Measurements from ENCODE around the gene CCDC198. TPM values are rescaled to one million over a fixed set of nuclear protein-coding genes. Genes with fewer than 3 reads are reported as not detected.

The CCDC198 gene
- total RNA-seq, 1 donor from 2014 or later = 5.8 TPM

- FAIRE-seq (no peak), DNase-seq (ENCODE audit: low read depth) (peak; percentile 88)
- Histone ChIP-seq H3K27me3 (ENCODE audit: insufficient read depth, low read length) (no peaks in the 10 kb centered on the region), H3K79me2 (ENCODE audit: insufficient read depth, low read length) (no peaks in the 10 kb centered on the region), H3K36me3 (ENCODE audit: insufficient read depth, low read length) (no peaks in the 10 kb centered on the region), H3K4me1 (ENCODE audit: insufficient read depth, low read length) (peaks cover 10% of the 10 kb centered on the region), H3K9ac (ENCODE audit: low read length) (peak overlapping the region; percentile 7), H2AFZ (ENCODE audit: low read depth, low read length) (no peak overlapping the region), H3K4me2 (ENCODE audit: low read length) (peak overlapping the region; percentile 73), H3K9me3 (ENCODE audit: insufficient read depth, low read depth, low read length) (no peaks in the 10 kb centered on the region), H4K20me1 (ENCODE audit: insufficient read depth, low read length) (no peaks in the 10 kb centered on the region), H3K27ac (ENCODE audit: low read depth, low read length) (peak overlapping the region; percentile 9), H3K4me3 (ENCODE audit: insufficient read depth, low read depth, low read length) (no peak overlapping the region)
- H3K36me3 Mint-ChIP-seq (ENCODE audit: low read depth, unreplicated experiment) = no peaks in the 10 kb centered on the region
- peaks cover 16% of the 10 kb centered on the region for H3K4me1 Mint-ChIP-seq (ENCODE audit: low read depth, unreplicated experiment)
- H3K27me3 Mint-ChIP-seq (ENCODE audit: low read depth, unreplicated experiment) = no peaks in the 10 kb centered on the region
- H3K9me3 Mint-ChIP-seq (ENCODE audit: unreplicated experiment) = no peaks in the 10 kb centered on the region
- H3K27ac Mint-ChIP-seq (ENCODE audit: unreplicated experiment) = peak overlapping the region; percentile 42
- no peak for TF ChIP-seq EZH2 (IDR thresholded peaks at IDR 0.05; ENCODE audit: insufficient read depth, low read length)
- TF ChIP-seq CTCF (IDR thresholded peaks at IDR 0.05; ENCODE audit: insufficient read depth, low read depth, low read length) = no peak
- H3K4me3 Mint-ChIP-seq (ENCODE audit: unreplicated experiment) = peak overlapping the region; percentile 58
Measured at GRCh38 chr14:57492859-57493258, 798 bp downstream of the CCDC198 start.

GRCh38 chr14:57491640-57492039, 2.0 kb downstream of the CCDC198 start:
- Mint-ChIP-seq H3K27me3 (ENCODE audit: low read depth, unreplicated experiment) (no peaks in the 10 kb centered on the region), H3K4me1 (ENCODE audit: low read depth, unreplicated experiment) (peaks cover 17% of the 10 kb centered on the region), H3K27ac (ENCODE audit: unreplicated experiment) (no peak overlapping the region), H3K36me3 (ENCODE audit: low read depth, unreplicated experiment) (no peaks in the 10 kb centered on the region), H3K9me3 (ENCODE audit: unreplicated experiment) (no peaks in the 10 kb centered on the region), H3K4me3 (ENCODE audit: unreplicated experiment) (no peak overlapping the region)
- Histone ChIP-seq H4K20me1 (ENCODE audit: insufficient read depth, low read length) (no peaks in the 10 kb centered on the region), H3K4me3 (ENCODE audit: insufficient read depth, low read depth, low read length) (no peak overlapping the region), H2AFZ (ENCODE audit: low read depth, low read length) (no peak overlapping the region), H3K27ac (ENCODE audit: low read depth, low read length) (no peak overlapping the region), H3K9me3 (ENCODE audit: insufficient read depth, low read depth, low read length) (no peaks in the 10 kb centered on the region), H3K4me2 (ENCODE audit: low read length) (no peak overlapping the region), H3K27me3 (ENCODE audit: insufficient read depth, low read length) (no peaks in the 10 kb centered on the region), H3K36me3 (ENCODE audit: insufficient read depth, low read length) (no peaks in the 10 kb centered on the region), H3K79me2 (ENCODE audit: insufficient read depth, low read length) (no peaks in the 10 kb centered on the region), H3K4me1 (ENCODE audit: insufficient read depth, low read length) (peaks cover 12% of the 10 kb centered on the region), H3K9ac (ENCODE audit: low read length) (no peak overlapping the region)
- FAIRE-seq (no peak), DNase-seq (ENCODE audit: low read depth) (no peak)
- TF ChIP-seq CTCF (IDR thresholded peaks at IDR 0.05; ENCODE audit: insufficient read depth, low read depth, low read length) = no peak
- no peak for TF ChIP-seq EZH2 (IDR thresholded peaks at IDR 0.05; ENCODE audit: insufficient read depth, low read length)

GRCh38 chr14:57487771-57488170, 5.9 kb downstream of the CCDC198 start:
- Histone ChIP-seq H3K4me1 (ENCODE audit: insufficient read depth, low read length) (peaks cover 6% of the 10 kb centered on the region), H3K36me3 (ENCODE audit: insufficient read depth, low read length) (no peaks in the 10 kb centered on the region), H3K9ac (ENCODE audit: low read length) (no peak overlapping the region), H3K27ac (ENCODE audit: low read depth, low read length) (no peak overlapping the region), H4K20me1 (ENCODE audit: insufficient read depth, low read length) (no peaks in the 10 kb centered on the region), H3K4me3 (ENCODE audit: insufficient read depth, low read depth, low read length) (no peak overlapping the region), H2AFZ (ENCODE audit: low read depth, low read length) (no peak overlapping the region), H3K9me3 (ENCODE audit: insufficient read depth, low read depth, low read length) (no peaks in the 10 kb centered on the region), H3K4me2 (ENCODE audit: low read length) (no peak overlapping the region), H3K27me3 (ENCODE audit: insufficient read depth, low read length) (no peaks in the 10 kb centered on the region), H3K79me2 (ENCODE audit: insufficient read depth, low read length) (no peaks in the 10 kb centered on the region)
- no peak overlapping the region for H3K4me3 Mint-ChIP-seq (ENCODE audit: unreplicated experiment)
- FAIRE-seq (no peak), DNase-seq (ENCODE audit: low read depth) (peak; percentile 62)
- H3K27ac Mint-ChIP-seq (ENCODE audit: unreplicated experiment) = no peak overlapping the region
- no peaks in the 10 kb centered on the region for H3K9me3 Mint-ChIP-seq (ENCODE audit: unreplicated experiment)
- peaks cover 13% of the 10 kb centered on the region for H3K4me1 Mint-ChIP-seq (ENCODE audit: low read depth, unreplicated experiment)
- TF ChIP-seq CTCF (IDR thresholded peaks at IDR 0.05; ENCODE audit: insufficient read depth, low read depth, low read length) = no peak
- no peak for TF ChIP-seq EZH2 (IDR thresholded peaks at IDR 0.05; ENCODE audit: insufficient read depth, low read length)
- H3K27me3 Mint-ChIP-seq (ENCODE audit: low read depth, unreplicated experiment) = no peaks in the 10 kb centered on the region
- no peaks in the 10 kb centered on the region for H3K36me3 Mint-ChIP-seq (ENCODE audit: low read depth, unreplicated experiment)

Data from astrocyte (in vitro differentiated cells and primary cell).